ENCODE data around the gene OR4N5. TPM values are rescaled to one million over a fixed set of nuclear protein-coding genes. Genes with fewer than 3 reads are reported as not detected.

Gene OR4N5
- total RNA-seq, 1 experiment from 2014 or later = not detected

DNA sequence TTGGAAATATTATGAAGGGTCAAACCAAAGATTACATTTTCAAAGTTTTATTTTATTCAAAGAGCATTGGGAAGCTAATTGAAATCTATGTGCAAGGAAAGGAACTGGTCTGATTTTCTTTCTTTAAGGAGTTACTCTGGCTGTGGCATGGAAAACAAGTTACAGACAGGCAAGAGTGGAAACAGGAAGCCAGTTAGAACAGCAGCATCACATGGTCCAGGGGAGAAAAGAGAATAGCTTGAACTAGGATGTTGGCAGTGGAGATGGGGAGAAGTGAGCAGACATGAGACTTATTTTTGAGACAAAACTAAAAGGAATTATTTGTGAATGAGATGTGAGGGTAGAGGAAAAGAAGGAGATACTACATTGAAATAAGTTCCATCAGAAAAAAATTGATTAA is 55.5 kb downstream of the OR4N5 start (continued):
- no peak for TF ChIP-seq EZH2phosphoT487 (IDR thresholded peaks at IDR 0.05; ENCODE audit: borderline replicate concordance)
- no peak for TF ChIP-seq EGR1 (IDR thresholded peaks at IDR 0.05; ENCODE audit: low read depth)

Other genes with a start within 250 kb of the OR4N5 start
- not detected for gene OR4K5, start 218.2 kb upstream of the OR4N5 start, total RNA-seq (2021; ENCODE audit: unreplicated experiment)
- gene OR4K1, start 207.9 kb upstream of the OR4N5 start, total RNA-seq (2021; ENCODE audit: unreplicated experiment) = not detected
- not detected for gene OR4K15, start 163.2 kb upstream of the OR4N5 start, total RNA-seq (2021; ENCODE audit: unreplicated experiment)
- gene OR4Q2, start 136.7 kb upstream of the OR4N5 start, total RNA-seq (2021; ENCODE audit: unreplicated experiment) = not detected
- not detected for gene OR4K14, start 119.5 kb upstream of the OR4N5 start, total RNA-seq (2021; ENCODE audit: unreplicated experiment)
- not detected for gene OR4K13, start 102.8 kb upstream of the OR4N5 start, total RNA-seq (2021; ENCODE audit: unreplicated experiment)
- not detected for gene OR4L1, start 78.8 kb upstream of the OR4N5 start, total RNA-seq (2021; ENCODE audit: unreplicated experiment)
- not detected for gene OR4K17, start 28.1 kb upstream of the OR4N5 start, total RNA-seq (2021; ENCODE audit: unreplicated experiment)
- gene OR11G2, start 52.1 kb downstream of the OR4N5 start, total RNA-seq (2021; ENCODE audit: unreplicated experiment) = not detected
- gene OR11H6, start 84.9 kb downstream of the OR4N5 start, total RNA-seq (2021; ENCODE audit: unreplicated experiment) = not detected
- not detected for gene OR11H7, start 90.2 kb downstream of the OR4N5 start, total RNA-seq (2021; ENCODE audit: unreplicated experiment)
- not detected for gene OR11H4, start 100.5 kb downstream of the OR4N5 start, total RNA-seq (2021; ENCODE audit: unreplicated experiment)
- 23.3 TPM for gene TTC5, start 167.1 kb downstream of the OR4N5 start, total RNA-seq (2021; ENCODE audit: unreplicated experiment)
- 77.0 TPM for gene CCNB1IP1, start 194.5 kb downstream of the OR4N5 start, total RNA-seq (2021; ENCODE audit: unreplicated experiment)
- 51.8 TPM for gene PARP2, start 204.8 kb downstream of the OR4N5 start, total RNA-seq (2021; ENCODE audit: unreplicated experiment)